Fibroblast of the aortic adventitia (primary cell): ENCODE data around the gene ALPK1. TPM values are rescaled to one million over a fixed set of nuclear protein-coding genes. Genes with fewer than 3 reads are reported as not detected.

Experiments
- DNase-seq: peaks from one replicate; pipeline ENCODE4 v3.0.0-alpha.2; 2010; ENCODE audit warnings: low read depth
- H3K4me3 ChIP-seq: 2 replicates; pipeline ENCODE4 v1.5.1; 2011; ENCODE audit warnings: low read depth, mild to moderate bottlenecking, control low read depth, low read length, moderate library complexity
- total RNA-seq: library from RNA; depleted of rRNA; stranded (reverse); fragments of >200 nt; gene quantifications from 2 replicates; pipeline ENCODE4 v1.2.3, GENCODE V29; 2012; ENCODE audit warnings: low replicate concordance
- TF ChIP-seq, protein P1 (sequence below): IDR thresholded peaks from 2 replicates; pipeline ENCODE4 v1.5.1; 2011; ENCODE audit warnings: mild to moderate bottlenecking, low read length, control low read depth, inconsistent platforms; ENCODE audit not compliant: insufficient read depth

Gene ALPK1
- total RNA-seq, 1 donor = 34.1 TPM

DNA sequence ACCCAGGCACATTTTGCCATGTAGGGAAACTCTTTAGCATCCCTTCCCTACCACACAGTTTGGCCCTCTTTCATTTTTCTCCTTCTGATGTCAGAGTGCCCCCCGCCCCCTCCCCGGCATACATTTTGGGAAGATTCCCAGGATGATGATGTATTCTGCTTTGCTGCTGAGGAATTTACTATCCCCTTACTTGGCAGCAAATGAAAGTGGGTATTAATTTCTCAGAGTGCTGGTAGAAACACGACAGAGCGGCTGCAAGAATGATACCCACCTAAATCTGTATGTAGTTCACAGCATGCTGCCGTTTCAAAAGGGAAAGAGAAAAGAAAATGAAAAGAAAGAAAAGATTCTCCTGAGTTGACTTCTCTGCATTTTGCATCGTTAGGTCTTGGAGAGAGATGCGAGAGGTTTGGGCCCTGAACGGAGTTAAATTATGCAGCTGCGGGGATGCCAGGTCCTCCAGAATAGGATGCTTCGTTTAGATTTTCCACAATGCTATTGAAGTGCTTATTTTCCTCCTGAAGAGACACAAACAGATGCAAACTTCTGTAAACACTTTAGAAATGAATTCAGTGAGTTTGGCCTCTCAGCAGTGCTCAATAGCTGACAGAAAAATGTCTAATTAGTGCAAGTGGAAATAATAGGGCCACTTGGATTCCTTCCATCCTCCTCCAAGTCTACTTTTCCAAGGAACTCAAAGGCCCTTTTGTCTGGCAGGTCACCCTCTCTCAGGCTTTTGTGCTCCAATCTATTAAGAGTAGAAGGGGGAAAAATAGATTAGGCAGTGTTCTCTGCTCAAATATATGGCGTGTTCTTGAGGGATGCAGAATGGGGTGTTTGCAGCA lies 106.2 kb downstream of the ALPK1 start:
- H3K4me3 ChIP-seq = no peak overlapping the region
- peak; percentile 8 for DNase-seq
- TF ChIP-seq, protein P1, sequence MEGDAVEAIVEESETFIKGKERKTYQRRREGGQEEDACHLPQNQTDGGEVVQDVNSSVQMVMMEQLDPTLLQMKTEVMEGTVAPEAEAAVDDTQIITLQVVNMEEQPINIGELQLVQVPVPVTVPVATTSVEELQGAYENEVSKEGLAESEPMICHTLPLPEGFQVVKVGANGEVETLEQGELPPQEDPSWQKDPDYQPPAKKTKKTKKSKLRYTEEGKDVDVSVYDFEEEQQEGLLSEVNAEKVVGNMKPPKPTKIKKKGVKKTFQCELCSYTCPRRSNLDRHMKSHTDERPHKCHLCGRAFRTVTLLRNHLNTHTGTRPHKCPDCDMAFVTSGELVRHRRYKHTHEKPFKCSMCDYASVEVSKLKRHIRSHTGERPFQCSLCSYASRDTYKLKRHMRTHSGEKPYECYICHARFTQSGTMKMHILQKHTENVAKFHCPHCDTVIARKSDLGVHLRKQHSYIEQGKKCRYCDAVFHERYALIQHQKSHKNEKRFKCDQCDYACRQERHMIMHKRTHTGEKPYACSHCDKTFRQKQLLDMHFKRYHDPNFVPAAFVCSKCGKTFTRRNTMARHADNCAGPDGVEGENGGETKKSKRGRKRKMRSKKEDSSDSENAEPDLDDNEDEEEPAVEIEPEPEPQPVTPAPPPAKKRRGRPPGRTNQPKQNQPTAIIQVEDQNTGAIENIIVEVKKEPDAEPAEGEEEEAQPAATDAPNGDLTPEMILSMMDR = no peak

DNA sequence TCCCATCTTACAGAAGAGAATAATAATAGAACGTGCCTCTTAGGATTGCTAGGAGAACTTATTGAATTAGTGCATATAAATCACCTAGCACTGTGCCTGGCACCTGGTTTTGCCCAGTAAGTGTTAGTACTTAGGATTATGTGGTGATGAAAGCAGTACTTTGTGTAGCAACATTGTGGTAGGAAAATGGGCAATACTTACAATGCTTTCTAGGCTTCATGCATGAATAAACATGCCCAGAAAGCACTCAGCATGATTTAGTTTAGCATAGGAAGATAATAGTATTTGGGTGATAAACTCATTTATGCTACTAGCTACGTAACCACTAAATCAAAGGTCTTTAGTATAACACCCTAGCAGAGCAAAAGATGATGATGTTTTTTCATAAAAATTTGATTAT lies 113.2 kb downstream of the ALPK1 start:
- TF ChIP-seq, protein P1 = no peak
- DNase-seq = no peak
- no peak overlapping the region for H3K4me3 ChIP-seq

DNA sequence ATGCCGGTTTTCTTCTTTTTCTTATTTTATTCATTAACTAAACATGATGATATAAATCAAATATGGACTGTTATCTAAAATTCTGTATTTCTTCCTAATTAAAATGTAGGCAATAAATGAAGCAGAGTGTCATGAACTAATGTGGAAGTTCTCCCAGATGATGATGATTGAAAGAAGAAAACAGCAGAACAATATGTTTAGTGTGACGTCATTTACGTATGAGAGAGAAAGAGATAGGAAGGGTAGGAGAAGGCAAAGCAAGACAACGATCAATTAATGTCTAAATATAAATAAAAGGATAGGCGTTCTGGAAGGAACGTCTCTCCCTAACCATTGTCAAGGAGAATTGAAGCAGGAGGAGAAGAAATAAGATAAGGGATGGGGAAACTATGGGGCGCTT lies 113.6 kb downstream of the ALPK1 start:
- no peak for DNase-seq
- no peak overlapping the region for H3K4me3 ChIP-seq
- TF ChIP-seq, protein P1 = no peak

DNA sequence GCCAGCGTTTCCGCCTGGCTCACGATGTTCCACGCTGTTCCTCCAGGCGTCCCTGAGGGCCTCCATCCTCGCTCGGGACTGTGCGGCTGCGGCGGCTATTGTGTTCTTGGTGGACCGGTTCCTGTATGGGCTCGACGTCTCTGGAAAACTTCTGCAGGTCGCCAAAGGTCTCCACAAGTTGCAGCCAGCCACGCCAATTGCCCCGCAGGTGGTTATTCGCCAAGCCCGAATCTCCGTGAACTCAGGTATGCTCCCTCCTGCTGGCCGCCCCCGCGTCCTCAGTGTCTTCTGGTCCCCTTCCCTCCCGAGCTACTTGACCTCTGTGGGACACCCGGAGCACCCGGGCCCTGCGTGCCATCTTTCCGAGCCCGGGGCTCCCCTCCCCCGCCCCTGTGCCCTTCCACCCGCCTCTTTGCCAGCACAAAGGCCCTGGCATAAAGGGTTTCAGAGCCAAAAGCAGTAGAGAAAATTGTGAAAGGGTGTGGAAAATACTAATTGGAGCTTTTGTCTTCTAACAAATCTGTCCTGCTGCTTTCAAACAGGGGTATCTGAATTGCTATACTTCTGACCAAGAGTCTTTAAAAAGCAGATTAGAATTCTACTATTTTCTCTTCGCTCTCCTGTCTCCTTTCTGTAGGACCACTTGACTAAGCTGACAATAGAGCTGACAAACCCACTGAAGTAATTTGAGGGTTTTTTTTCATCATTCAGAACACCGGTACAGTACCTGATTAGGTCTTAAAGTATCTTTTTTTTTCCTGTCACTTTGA lies 114.8 kb downstream of the ALPK1 start:
- DNase-seq = no peak
- H3K4me3 ChIP-seq = no peak overlapping the region
- TF ChIP-seq, protein P1 = no peak

DNA sequence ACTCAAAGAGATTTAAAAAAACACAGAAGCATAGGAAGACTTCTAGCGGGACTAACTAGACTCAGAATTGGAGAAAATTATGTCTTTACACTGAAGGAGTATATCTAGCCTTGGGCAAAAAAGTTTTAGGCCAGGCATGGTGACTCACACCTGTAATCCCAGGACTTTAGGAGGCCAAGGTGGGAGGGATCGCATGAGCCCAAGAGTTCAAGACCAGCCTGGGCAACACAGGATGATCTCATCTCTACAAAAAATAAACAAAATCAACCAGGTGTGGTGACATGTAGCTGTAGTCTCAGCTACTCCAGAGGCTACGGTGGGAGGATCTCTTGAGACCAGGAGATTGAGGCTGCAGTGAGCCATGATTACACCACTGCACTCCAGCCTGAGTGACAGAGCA lies 119.3 kb downstream of the ALPK1 start:
- no peak overlapping the region for H3K4me3 ChIP-seq
- TF ChIP-seq, protein P1 = no peak
- DNase-seq = no peak

DNA sequence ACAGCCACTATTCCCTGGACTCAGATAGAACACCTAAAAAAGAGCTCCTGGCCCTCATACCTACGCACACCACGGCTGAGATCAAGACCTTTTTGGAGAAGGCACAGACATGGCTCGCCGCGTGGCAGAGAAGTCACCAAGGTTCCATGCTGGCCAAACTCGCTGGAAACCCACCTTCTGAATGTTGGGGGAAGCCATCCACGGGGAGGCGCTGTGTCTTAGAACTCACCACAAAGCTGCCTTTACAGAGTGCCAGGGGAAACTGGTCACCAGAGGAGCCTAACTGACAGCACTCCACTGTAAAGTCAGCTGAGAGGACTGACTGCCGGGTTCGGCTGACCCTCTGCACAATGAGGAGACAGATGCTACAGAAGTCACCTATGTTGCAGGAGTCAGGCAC lies 120.9 kb downstream of the ALPK1 start:
- no peak for DNase-seq
- TF ChIP-seq, protein P1 = no peak
- no peak overlapping the region for H3K4me3 ChIP-seq
